Fibroblast of lung (primary cell): Measurements from ENCODE around the gene HSD17B3.
A peak's percentile ranks its signal among the peaks of the same experiment; 100 is the strongest.

Source experiments
- EZH2 ChIP-seq: IDR thresholded peaks from 2 replicates; pipeline ENCODE4 v1.5.1; 2012; ENCODE audit warnings: low read length, control low read depth, mild to moderate bottlenecking; ENCODE audit errors: missing control alignments
- TF ChIP-seq, protein P1 (sequence below), 2 donors: IDR thresholded peaks in 1 of 2; conservative IDR thresholded peaks in 1 of 2; 1 replicate in 1 of 2; 2 replicates in 1 of 2; pipeline ENCODE4 v1.5.1; 2011 to 2012; ENCODE audit warnings: low read length in 2 of 2, control low read depth in 1 of 2, inconsistent platforms in 1 of 2, low read depth in 1 of 2, mild to moderate bottlenecking in 1 of 2

- TF ChIP-seq, protein P1, sequence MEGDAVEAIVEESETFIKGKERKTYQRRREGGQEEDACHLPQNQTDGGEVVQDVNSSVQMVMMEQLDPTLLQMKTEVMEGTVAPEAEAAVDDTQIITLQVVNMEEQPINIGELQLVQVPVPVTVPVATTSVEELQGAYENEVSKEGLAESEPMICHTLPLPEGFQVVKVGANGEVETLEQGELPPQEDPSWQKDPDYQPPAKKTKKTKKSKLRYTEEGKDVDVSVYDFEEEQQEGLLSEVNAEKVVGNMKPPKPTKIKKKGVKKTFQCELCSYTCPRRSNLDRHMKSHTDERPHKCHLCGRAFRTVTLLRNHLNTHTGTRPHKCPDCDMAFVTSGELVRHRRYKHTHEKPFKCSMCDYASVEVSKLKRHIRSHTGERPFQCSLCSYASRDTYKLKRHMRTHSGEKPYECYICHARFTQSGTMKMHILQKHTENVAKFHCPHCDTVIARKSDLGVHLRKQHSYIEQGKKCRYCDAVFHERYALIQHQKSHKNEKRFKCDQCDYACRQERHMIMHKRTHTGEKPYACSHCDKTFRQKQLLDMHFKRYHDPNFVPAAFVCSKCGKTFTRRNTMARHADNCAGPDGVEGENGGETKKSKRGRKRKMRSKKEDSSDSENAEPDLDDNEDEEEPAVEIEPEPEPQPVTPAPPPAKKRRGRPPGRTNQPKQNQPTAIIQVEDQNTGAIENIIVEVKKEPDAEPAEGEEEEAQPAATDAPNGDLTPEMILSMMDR (conservative IDR thresholded peaks at IDR 0.05 in 1 of 2, IDR thresholded peaks at IDR 0.05 in 1 of 2; ENCODE audit: low read depth in 1 of 2, low read length in 2 of 2): peak; percentile 74 to 78
- no peak for TF ChIP-seq EZH2
Measured at GRCh38 chr9:96327694-96328352, 25.8 kb upstream of the HSD17B3 start.
